ENCODE results near the gene ING5.

Gene ING5

GRCh38 chr2:241769819-241770184 lies 68.0 kb downstream of the ING5 start:
- TF ChIP-seq POLR2A (IDR thresholded peaks at IDR 0.05; ENCODE audit: low read depth, low read length) (no peak), POLR2AphosphoS5 (IDR thresholded peaks at IDR 0.05; ENCODE audit: low read depth, low read length) (no peak), TAF1 (IDR thresholded peaks at IDR 0.05; ENCODE audit: borderline replicate concordance, low read depth, low read length) (no peak)
- no peak for FAIRE-seq

GRCh38 chr2:241770185-241770935 lies 68.5 kb downstream of the ING5 start:
- FAIRE-seq (no peak), DNase-seq (ENCODE audit: insufficient read length) (no peak)
- no peak for TF ChIP-seq POLR2A (IDR thresholded peaks at IDR 0.05; ENCODE audit: low read depth, low read length)
- TF ChIP-seq POLR2AphosphoS5 (IDR thresholded peaks at IDR 0.05; ENCODE audit: low read depth, low read length) = no peak
- no peak for TF ChIP-seq TAF1 (IDR thresholded peaks at IDR 0.05; ENCODE audit: borderline replicate concordance, low read depth, low read length)

More at GRCh38 chr2:241769819-241770184, 68.0 kb downstream of the ING5 start:
- no peak for DNase-seq (ENCODE audit: insufficient read length)

- no peak for FAIRE-seq
- DNase-seq (ENCODE audit: insufficient read length) = no peak
- no peak for TF ChIP-seq TAF1 (IDR thresholded peaks at IDR 0.05; ENCODE audit: borderline replicate concordance, low read depth, low read length)
- TF ChIP-seq POLR2A (IDR thresholded peaks at IDR 0.05; ENCODE audit: low read depth, low read length) = no peak
- no peak for TF ChIP-seq POLR2AphosphoS5 (IDR thresholded peaks at IDR 0.05; ENCODE audit: low read depth, low read length)
Measured at GRCh38 chr2:241770936-241771285, 69.1 kb downstream of the ING5 start.

GRCh38 chr2:241771286-241772062 lies 69.6 kb downstream of the ING5 start:
- DNase-seq (ENCODE audit: insufficient read length) = peak; percentile 53
- peak; percentile 14 for FAIRE-seq
- TF ChIP-seq POLR2A (IDR thresholded peaks at IDR 0.05; ENCODE audit: low read depth, low read length) (0 out of 2 replicates have a peak, but pooled peaks have one; percentile 20), TAF1 (IDR thresholded peaks at IDR 0.05; ENCODE audit: borderline replicate concordance, low read depth, low read length) (peak; percentile 14; the same call in 1 of the 2 replicates), POLR2AphosphoS5 (IDR thresholded peaks at IDR 0.05; ENCODE audit: low read depth, low read length) (no peak)

GRCh38 chr2:241772063-241772499 lies 70.2 kb downstream of the ING5 start:
- peak; percentile 80 for FAIRE-seq

GRCh38 chr2:241773511-241774418 lies 71.9 kb downstream of the ING5 start:
- FAIRE-seq (no peak), DNase-seq (ENCODE audit: insufficient read length) (no peak)
- TF ChIP-seq POLR2A (IDR thresholded peaks at IDR 0.05; ENCODE audit: low read depth, low read length) = no peak
- no peak for TF ChIP-seq POLR2AphosphoS5 (IDR thresholded peaks at IDR 0.05; ENCODE audit: low read depth, low read length)

More at GRCh38 chr2:241772063-241772499, 70.2 kb downstream of the ING5 start:
- DNase-seq (ENCODE audit: insufficient read length) = no peak
- no peak for TF ChIP-seq TAF1 (IDR thresholded peaks at IDR 0.05; ENCODE audit: borderline replicate concordance, low read depth, low read length)
- no peak for TF ChIP-seq POLR2A (IDR thresholded peaks at IDR 0.05; ENCODE audit: low read depth, low read length)

- TF ChIP-seq POLR2AphosphoS5 (IDR thresholded peaks at IDR 0.05; ENCODE audit: low read depth, low read length) (no peak), POLR2A (IDR thresholded peaks at IDR 0.05; ENCODE audit: low read depth, low read length) (no peak)
- FAIRE-seq (no peak), DNase-seq (ENCODE audit: insufficient read length) (no peak)
Measured at GRCh38 chr2:241774419-241775222, 72.8 kb downstream of the ING5 start.

GRCh38 chr2:241775223-241776177 lies 73.7 kb downstream of the ING5 start:
- no peak for TF ChIP-seq POLR2A (IDR thresholded peaks at IDR 0.05; ENCODE audit: low read depth, low read length)
- TF ChIP-seq TAF1 (IDR thresholded peaks at IDR 0.05; ENCODE audit: borderline replicate concordance, low read depth, low read length) = no peak
- no peak for TF ChIP-seq POLR2AphosphoS5 (IDR thresholded peaks at IDR 0.05; ENCODE audit: low read depth, low read length)
- peak; percentile 9 for DNase-seq (ENCODE audit: insufficient read length)
- FAIRE-seq = no peak

GRCh38 chr2:241776336-241777169 lies 74.7 kb downstream of the ING5 start, which contains the start of gene GAL3ST2:
Gene GAL3ST2, plus strand, starts transcription at chr2:241776822. Its CDS starts 134 bp downstream, at chr2:241776956.
- FAIRE-seq (no peak), DNase-seq (ENCODE audit: insufficient read length) (no peak)
- TF ChIP-seq POLR2AphosphoS5 (IDR thresholded peaks at IDR 0.05; ENCODE audit: low read depth, low read length) (no peak), TAF1 (IDR thresholded peaks at IDR 0.05; ENCODE audit: borderline replicate concordance, low read depth, low read length) (no peak), POLR2A (IDR thresholded peaks at IDR 0.05; ENCODE audit: low read depth, low read length) (no peak)
